ENCODE measurements around the gene CMTM4. TPM values are rescaled to one million over a fixed set of nuclear protein-coding genes. Genes with fewer than 3 reads are reported as not detected.

Gene CMTM4
- polyA plus RNA-seq, 1 of the 3 experiments (the other 2 are of a cell fraction), result 21.7 TPM

DNA sequence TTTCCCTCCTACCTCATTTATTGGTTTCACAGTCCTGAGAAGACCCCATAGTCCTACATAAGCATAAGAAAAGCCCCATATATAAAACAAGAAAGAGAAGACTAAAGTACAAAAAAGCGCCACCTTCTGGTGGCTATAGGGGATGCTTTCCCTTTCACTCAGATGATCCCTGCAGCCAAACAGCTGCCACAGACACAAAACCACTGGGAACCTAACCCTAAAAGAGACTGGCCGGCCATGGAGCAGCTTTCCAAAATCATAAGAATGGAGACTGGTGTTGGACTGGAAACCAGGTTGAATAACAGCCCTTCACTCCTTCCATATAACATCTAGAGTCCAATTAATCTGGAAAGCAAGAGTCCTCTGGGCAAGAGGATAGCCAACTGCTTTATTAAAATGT, 43.5 kb upstream of the CMTM4 start (continued):
- TF ChIP-seq, protein P1, sequence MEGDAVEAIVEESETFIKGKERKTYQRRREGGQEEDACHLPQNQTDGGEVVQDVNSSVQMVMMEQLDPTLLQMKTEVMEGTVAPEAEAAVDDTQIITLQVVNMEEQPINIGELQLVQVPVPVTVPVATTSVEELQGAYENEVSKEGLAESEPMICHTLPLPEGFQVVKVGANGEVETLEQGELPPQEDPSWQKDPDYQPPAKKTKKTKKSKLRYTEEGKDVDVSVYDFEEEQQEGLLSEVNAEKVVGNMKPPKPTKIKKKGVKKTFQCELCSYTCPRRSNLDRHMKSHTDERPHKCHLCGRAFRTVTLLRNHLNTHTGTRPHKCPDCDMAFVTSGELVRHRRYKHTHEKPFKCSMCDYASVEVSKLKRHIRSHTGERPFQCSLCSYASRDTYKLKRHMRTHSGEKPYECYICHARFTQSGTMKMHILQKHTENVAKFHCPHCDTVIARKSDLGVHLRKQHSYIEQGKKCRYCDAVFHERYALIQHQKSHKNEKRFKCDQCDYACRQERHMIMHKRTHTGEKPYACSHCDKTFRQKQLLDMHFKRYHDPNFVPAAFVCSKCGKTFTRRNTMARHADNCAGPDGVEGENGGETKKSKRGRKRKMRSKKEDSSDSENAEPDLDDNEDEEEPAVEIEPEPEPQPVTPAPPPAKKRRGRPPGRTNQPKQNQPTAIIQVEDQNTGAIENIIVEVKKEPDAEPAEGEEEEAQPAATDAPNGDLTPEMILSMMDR (IDR thresholded peaks at IDR 0.05), result peak; percentile 82
- TF ChIP-seq FOXM1 (IDR thresholded peaks at IDR 0.05; ENCODE audit: low read depth), result no peak
- no peak for TF ChIP-seq TCF12 (IDR thresholded peaks at IDR 0.05)
- no peak for TF ChIP-seq EP300 (IDR thresholded peaks at IDR 0.05; ENCODE audit: borderline replicate concordance in 1 of 2, low read depth in 1 of 2, low read length in 1 of 2)
- TF ChIP-seq, protein P2, sequence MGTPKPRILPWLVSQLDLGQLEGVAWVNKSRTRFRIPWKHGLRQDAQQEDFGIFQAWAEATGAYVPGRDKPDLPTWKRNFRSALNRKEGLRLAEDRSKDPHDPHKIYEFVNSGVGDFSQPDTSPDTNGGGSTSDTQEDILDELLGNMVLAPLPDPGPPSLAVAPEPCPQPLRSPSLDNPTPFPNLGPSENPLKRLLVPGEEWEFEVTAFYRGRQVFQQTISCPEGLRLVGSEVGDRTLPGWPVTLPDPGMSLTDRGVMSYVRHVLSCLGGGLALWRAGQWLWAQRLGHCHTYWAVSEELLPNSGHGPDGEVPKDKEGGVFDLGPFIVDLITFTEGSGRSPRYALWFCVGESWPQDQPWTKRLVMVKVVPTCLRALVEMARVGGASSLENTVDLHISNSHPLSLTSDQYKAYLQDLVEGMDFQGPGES (IDR thresholded peaks at IDR 0.05; ENCODE audit: low read depth, low read length), result no peak
- no peak for TF ChIP-seq MXI1 (IDR thresholded peaks at IDR 0.05; ENCODE audit: low read depth, low read length)
- no peak for TF ChIP-seq SIN3A (IDR thresholded peaks at IDR 0.05; ENCODE audit: borderline replicate concordance, low read depth, low read length)
- TF ChIP-seq, protein P3, sequence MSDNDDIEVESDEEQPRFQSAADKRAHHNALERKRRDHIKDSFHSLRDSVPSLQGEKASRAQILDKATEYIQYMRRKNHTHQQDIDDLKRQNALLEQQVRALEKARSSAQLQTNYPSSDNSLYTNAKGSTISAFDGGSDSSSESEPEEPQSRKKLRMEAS (IDR thresholded peaks at IDR 0.05; ENCODE audit: low read depth), result no peak

DNA sequence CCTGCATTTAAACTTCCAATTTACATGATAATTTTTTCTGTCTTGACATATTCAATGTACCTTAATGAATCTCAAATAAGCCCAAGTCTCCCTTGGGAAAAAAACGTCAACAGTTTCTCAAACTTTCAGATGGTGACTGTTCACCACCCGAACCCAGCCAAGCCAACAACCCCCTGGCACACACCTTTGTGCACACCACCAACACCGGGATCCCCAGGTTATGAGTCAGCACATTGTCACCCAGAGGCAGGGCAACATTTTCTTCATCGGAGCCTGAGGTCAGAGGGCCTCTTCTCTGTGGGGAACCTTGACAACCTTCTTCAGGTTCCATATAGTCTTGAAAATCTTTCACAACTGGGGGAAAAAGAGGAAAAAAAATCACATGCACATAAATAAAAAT, 39.3 kb upstream of the CMTM4 start:
- Histone ChIP-seq H3K27me3 (ENCODE audit: insufficient read depth) (no peaks in the 10 kb centered on the region), H4K20me1 (ENCODE audit: insufficient read depth) (peaks cover 48% of the 10 kb centered on the region), H3K4me1 (ENCODE audit: control insufficient read depth in 1 of 2, insufficient read depth in 2 of 2, low read depth in 1 of 2, low read length in 1 of 2) (peaks cover 2 to 4% of the 10 kb centered on the region in 2 experiments; a peak in 1 of 4 replicates), H2AFZ (ENCODE audit: low read depth) (no peak overlapping the region), H3K36me3 (replicated peaks in 1 of 2; ENCODE audit: control insufficient read depth in 1 of 2, insufficient read depth in 2 of 2, low read length in 1 of 2) (peaks cover 65 to 76% of the 10 kb centered on the region in 2 experiments), H3K9me2 (no peaks in the 10 kb centered on the region), H3F3A (replicated peaks; ENCODE audit: insufficient read depth) (no peaks in the 10 kb centered on the region), H3K79me2 (ENCODE audit: insufficient read depth) (peaks cover 45% of the 10 kb centered on the region), H3K9ac (no peak overlapping the region), H3K27ac (ENCODE audit: low read depth in 2 of 2, low read length in 1 of 2) (no peak overlapping the region), H3K4me2 (no peak overlapping the region), H3K4me3 (ENCODE audit: low read depth in 2 of 2, low read length in 1 of 2) (no peak overlapping the region), H3K9me3 (no peaks in the 10 kb centered on the region)
- POLR2A ChIA-PET, result no interaction called here
- 66% methylated on average over 4 of the region's 4 CpGs for WGBS (ENCODE audit: low lambda C conversion rate)
- TF ChIP-seq RCOR1 (IDR thresholded peaks at IDR 0.05; ENCODE audit: low read length), result no peak
- no peak for TF ChIP-seq SIN3A (IDR thresholded peaks at IDR 0.05; ENCODE audit: borderline replicate concordance, low read depth, low read length)
- no peak for TF ChIP-seq RFX5 (IDR thresholded peaks at IDR 0.05; ENCODE audit: low read length)
- TF ChIP-seq SMC3 (IDR thresholded peaks at IDR 0.05; ENCODE audit: low read depth, low read length), result no peak
- TF ChIP-seq FOSL2 (IDR thresholded peaks at IDR 0.05; ENCODE audit: borderline replicate concordance, low read depth), result no peak
- TF ChIP-seq, protein P4, sequence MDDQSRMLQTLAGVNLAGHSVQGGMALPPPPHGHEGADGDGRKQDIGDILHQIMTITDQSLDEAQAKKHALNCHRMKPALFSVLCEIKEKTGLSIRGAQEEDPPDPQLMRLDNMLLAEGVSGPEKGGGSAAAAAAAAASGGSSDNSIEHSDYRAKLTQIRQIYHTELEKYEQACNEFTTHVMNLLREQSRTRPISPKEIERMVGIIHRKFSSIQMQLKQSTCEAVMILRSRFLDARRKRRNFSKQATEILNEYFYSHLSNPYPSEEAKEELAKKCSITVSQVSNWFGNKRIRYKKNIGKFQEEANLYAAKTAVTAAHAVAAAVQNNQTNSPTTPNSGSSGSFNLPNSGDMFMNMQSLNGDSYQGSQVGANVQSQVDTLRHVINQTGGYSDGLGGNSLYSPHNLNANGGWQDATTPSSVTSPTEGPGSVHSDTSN (IDR thresholded peaks at IDR 0.05), result no peak
- TF ChIP-seq TCF12 (IDR thresholded peaks at IDR 0.05), result no peak
- TF ChIP-seq, protein P1 (IDR thresholded peaks at IDR 0.05), result no peak
- TF ChIP-seq TEAD4 (IDR thresholded peaks at IDR 0.05; ENCODE audit: borderline replicate concordance, insufficient read depth), result no peak
- TF ChIP-seq, protein P5, sequence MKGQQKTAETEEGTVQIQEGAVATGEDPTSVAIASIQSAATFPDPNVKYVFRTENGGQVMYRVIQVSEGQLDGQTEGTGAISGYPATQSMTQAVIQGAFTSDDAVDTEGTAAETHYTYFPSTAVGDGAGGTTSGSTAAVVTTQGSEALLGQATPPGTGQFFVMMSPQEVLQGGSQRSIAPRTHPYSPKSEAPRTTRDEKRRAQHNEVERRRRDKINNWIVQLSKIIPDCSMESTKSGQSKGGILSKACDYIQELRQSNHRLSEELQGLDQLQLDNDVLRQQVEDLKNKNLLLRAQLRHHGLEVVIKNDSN (IDR thresholded peaks at IDR 0.05; ENCODE audit: borderline replicate concordance, low read depth), result no peak
- TF ChIP-seq NRF1 (IDR thresholded peaks at IDR 0.05; ENCODE audit: low read depth, low read length), result no peak
- TF ChIP-seq POLR2AphosphoS5 (IDR thresholded peaks at IDR 0.05; ENCODE audit: low read depth, low read length), result no peak
- TF ChIP-seq MXI1 (IDR thresholded peaks at IDR 0.05; ENCODE audit: low read depth, low read length), result no peak
- no peak for TF ChIP-seq ELF1 (IDR thresholded peaks at IDR 0.05)
- TF ChIP-seq, protein P2 (IDR thresholded peaks at IDR 0.05; ENCODE audit: low read depth, low read length), result no peak
- TF ChIP-seq, protein P6, sequence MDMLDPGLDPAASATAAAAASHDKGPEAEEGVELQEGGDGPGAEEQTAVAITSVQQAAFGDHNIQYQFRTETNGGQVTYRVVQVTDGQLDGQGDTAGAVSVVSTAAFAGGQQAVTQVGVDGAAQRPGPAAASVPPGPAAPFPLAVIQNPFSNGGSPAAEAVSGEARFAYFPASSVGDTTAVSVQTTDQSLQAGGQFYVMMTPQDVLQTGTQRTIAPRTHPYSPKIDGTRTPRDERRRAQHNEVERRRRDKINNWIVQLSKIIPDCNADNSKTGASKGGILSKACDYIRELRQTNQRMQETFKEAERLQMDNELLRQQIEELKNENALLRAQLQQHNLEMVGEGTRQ (IDR thresholded peaks at IDR 0.05; ENCODE audit: borderline replicate concordance, low read depth, low read length), result no peak
- DNase-seq, result no peak
- CTCF ChIA-PET, result interaction anchor here (1.0 to 7.4 kb wide), 4 partner anchors 8 to 85 kb away, joined by 3 to 68 read pairs (median 32); partner anchors contain the start of gene DYNC1LI2
